A549 treated with RU486 at 1 μM for 4 hours (cell line): ENCODE data around the gene GLIPR2. TPM values are rescaled to one million over a fixed set of nuclear protein-coding genes. Genes with fewer than 3 reads are reported as not detected.

Source experiments
- total RNA-seq: library from RNA; stranded (reverse); fragments of 200-300 nt; extraction: Qiagen RNA extraction; gene quantifications from 5 replicates; pipeline ENCODE4 v1.2.3, GENCODE V29; 2022; ENCODE audit warnings: low read depth

The GLIPR2 gene
- total RNA-seq: 7.7 to 10.4 TPM (median 8.7 TPM) in 5 replicates

DNA sequence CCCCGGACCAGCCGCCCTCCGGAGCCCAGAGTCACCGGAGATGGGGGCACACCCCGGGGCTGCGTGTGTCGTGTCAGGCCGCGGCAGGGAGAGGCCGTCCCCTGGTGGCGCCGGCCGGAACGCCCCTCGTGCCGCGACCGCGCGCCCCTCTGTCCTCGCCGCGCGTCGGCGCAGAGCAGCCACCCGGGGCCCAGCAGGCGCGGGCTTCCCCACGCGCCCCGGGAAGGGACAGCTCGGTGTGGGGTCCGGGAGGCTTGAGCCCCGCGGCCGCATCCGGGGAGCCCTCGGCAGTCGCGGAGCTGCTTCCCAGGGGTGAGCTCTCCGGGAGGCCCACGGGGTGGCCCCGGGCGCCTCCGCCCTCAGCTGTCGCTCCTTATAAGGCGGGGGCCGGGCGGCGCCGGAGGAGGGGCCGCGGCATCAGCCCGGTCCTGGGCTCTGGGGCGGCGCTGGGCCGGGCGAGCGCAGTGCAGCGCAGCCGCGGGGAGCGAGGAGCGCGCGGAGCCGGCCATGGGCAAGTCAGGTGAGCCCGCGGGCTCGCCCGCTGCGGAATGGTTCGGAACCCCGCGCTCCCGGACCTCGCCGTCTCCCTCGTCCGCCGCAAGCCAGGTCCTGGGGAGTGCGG, at the start of gene GLIPR2:
GLIPR2 (plus strand) TSS at position 462 of the 622 bp plus-strand sequence; CDS start at position 508, 46 bp downstream.

DNA sequence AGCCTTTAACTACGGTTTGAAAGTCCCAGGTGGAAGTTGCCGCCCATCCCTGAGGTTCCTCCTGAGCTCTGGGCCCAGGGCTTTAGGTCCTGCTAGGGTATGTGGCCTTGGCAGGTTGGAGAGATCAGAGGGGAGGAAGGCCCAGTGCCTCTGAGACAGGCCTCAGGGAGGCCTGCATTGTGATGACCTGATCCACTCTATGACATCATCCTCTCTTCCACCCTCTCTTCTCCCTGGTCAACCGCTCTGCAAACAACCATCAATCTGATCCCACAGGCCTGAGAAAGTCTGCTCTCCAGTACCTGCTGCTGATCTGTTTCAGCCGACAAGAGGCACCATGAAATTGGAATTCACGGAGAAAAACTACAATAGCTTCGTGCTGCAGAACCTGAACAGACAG, 32.6 kb downstream of the GLIPR2 start, which contains the start of gene CCIN:
CCIN (plus strand) TSS at position 223 of the 400 bp plus-strand sequence; CDS start at position 338, 115 bp downstream.

DNA sequence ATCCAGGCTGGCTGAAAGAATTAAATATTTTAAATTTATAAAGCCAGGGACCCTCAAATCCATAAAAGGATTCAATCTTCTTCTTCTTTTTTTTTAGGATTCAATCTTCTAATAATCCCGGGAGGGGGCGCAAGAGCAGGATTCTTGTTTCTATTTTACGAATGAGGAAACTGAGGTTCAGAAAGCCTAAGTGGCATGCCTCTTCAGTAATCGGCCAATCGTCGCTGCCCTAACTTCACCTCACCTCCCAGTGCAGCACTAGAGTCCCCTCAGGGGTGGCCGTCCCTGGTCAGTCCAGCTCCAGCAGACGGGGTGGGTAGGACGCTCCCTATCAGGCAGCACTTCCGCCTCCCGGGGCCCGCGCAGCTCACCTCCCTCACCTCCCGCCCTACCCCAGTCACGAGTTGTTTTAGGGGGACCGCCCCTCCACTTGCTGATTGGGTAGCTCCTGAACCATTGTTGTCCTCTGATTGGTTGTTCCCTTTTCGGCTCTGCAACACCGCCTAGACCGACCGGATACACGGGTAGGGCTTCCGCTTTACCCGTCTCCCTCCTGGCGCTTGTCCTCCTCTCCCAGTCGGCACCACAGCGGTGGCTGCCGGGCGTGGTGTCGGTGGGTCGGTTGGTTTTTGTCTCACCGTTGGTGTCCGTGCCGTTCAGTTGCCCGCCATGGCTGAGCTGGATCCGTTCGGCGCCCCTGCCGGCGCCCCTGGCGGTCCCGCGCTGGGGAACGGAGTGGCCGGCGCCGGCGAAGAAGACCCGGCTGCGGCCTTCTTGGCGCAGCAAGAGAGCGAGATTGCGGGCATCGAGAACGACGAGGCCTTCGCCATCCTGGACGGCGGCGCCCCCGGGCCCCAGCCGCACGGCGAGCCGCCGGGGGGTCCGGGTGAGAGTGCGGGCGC, 54.1 kb downstream of the GLIPR2 start, which contains the start of gene CLTA:
CLTA (plus strand) TSS at position 534 of the 902 bp plus-strand sequence; CDS start at position 670, 136 bp downstream.

Other genes with a start within 250 kb of the GLIPR2 start
- gene HRCT1, start 230.5 kb upstream of the GLIPR2 start, total RNA-seq: 0.28 to 0.48 TPM (median 0.30 TPM) in 3 of 5 replicates, not detected in the others
- gene SPAAR, start 227.2 kb upstream of the GLIPR2 start, total RNA-seq: not detected in 5 replicates
- gene OR2S2, start 178.6 kb upstream of the GLIPR2 start, total RNA-seq: not detected in 5 replicates
- 3.9 to 6.1 TPM (median 6.0 TPM) in 5 replicates for gene RECK, start 99.8 kb upstream of the GLIPR2 start, total RNA-seq
- not detected in 5 replicates for gene CCIN, start 32.7 kb downstream of the GLIPR2 start, total RNA-seq
- 311 to 420 TPM (median 398 TPM) in 5 replicates for gene CLTA, start 54.2 kb downstream of the GLIPR2 start, total RNA-seq
- gene GNE, start 121.7 kb downstream of the GLIPR2 start, total RNA-seq: 10.3 to 15.1 TPM (median 14.5 TPM) in 5 replicates